Fibroblast of lung (primary cell): ENCODE measurements around the gene TNFSF18. TPM values are rescaled to one million over a fixed set of nuclear protein-coding genes. Genes with fewer than 3 reads are reported as not detected.
"Not testable (repeated sequence)": the region's sequence is repeated elsewhere in the genome, so short reads cannot be mapped to it uniquely, and the experiment has no call there.

Experiments
- DNase-seq, 2 donors: peaks; one replicate each; pipeline versions ENCODE4 v3.0.0 to v3.0.0-alpha.2; 2010; ENCODE audit warnings: low read depth in 2 of 2
- H2AFZ ChIP-seq: 2 replicates; pipeline ENCODE4 v1.5.1; 2012; ENCODE audit warnings: low read length, control low read depth, inconsistent platforms
- H3K27ac ChIP-seq: 2 replicates; pipeline ENCODE4 v1.5.1; 2011; ENCODE audit warnings: low read length, control low read depth; ENCODE audit not compliant: insufficient read depth
- H3K27me3 ChIP-seq: 2 replicates; pipeline ENCODE4 v1.5.1; 2011; ENCODE audit warnings: mild to moderate bottlenecking, low read length; ENCODE audit not compliant: control insufficient read depth, insufficient read depth
- H3K36me3 ChIP-seq: 2 replicates; pipeline ENCODE4 v1.5.1; 2011; ENCODE audit warnings: low read length; ENCODE audit not compliant: control insufficient read depth, insufficient read depth
- H3K4me1 ChIP-seq: 2 replicates; pipeline ENCODE4 v1.5.1; 2011; ENCODE audit warnings: low read length; ENCODE audit not compliant: control insufficient read depth, insufficient read depth; ENCODE audit errors: extremely low read depth
- H3K4me2 ChIP-seq: 2 replicates; pipeline ENCODE4 v1.5.1; 2011; ENCODE audit warnings: low read length, control low read depth; ENCODE audit not compliant: insufficient read depth; ENCODE audit errors: extremely low read depth
- H3K4me3 ChIP-seq, 4 experiments: fragments of 200-600 bp in 1 of 4; sonication (generic) in 1 of 4; replicated peaks in 1 of 4; 2 replicates each; pipeline ENCODE4 v1.5.1; 2011 to 2016; ENCODE audit warnings: low read length in 4 of 4, low read depth in 3 of 4, mild to moderate bottlenecking in 3 of 4, control low read depth in 2 of 4, inconsistent platforms in 1 of 4, mixed read lengths in 1 of 4; ENCODE audit not compliant: insufficient read depth in 1 of 4; ENCODE audit errors: control extremely low read depth in 1 of 4
- H3K79me2 ChIP-seq: 2 replicates; pipeline ENCODE4 v1.5.1; 2012; ENCODE audit warnings: mild to moderate bottlenecking, low read length, inconsistent platforms; ENCODE audit not compliant: control insufficient read depth, insufficient read depth
- H3K9ac ChIP-seq: 2 replicates; pipeline ENCODE4 v1.5.1; 2011; ENCODE audit warnings: mild to moderate bottlenecking, low read length, control low read depth; ENCODE audit not compliant: insufficient read depth
- H3K9me3 ChIP-seq: 2 replicates; pipeline ENCODE4 v1.5.1; 2012; ENCODE audit warnings: low read depth, low read length; ENCODE audit not compliant: control insufficient read depth, insufficient read depth
- H4K20me1 ChIP-seq: 2 replicates; pipeline ENCODE4 v1.5.1; 2011; ENCODE audit warnings: low read length; ENCODE audit not compliant: control insufficient read depth, insufficient read depth; ENCODE audit errors: extremely low read depth
- CTCF ChIP-seq, 2 donors: IDR thresholded peaks in 1 of 2; conservative IDR thresholded peaks in 1 of 2; 1 replicate in 1 of 2; 2 replicates in 1 of 2; pipeline ENCODE4 v1.5.1; 2011 to 2012; ENCODE audit warnings: low read length in 2 of 2, control low read depth in 1 of 2, inconsistent platforms in 1 of 2, low read depth in 1 of 2, mild to moderate bottlenecking in 1 of 2
- EZH2 ChIP-seq: IDR thresholded peaks from 2 replicates; pipeline ENCODE4 v1.5.1; 2012; ENCODE audit warnings: low read length, control low read depth, mild to moderate bottlenecking; ENCODE audit errors: missing control alignments
- polyA plus RNA-seq, 2 donors: library from polyadenylated mRNA; depleted of rRNA in 1 of 2; stranded (reverse) in 1 of 2; unstranded in 1 of 2; fragments of >200 nt; gene quantifications; 2 replicates each; pipeline ENCODE4 v1.2.1, GENCODE V29; 2011 to 2012; ENCODE audit warnings: missing spikeins in 1 of 2
- total RNA-seq: library from RNA; depleted of rRNA; stranded (reverse); fragments of >200 nt; gene quantifications from 2 replicates; pipeline ENCODE4 v1.2.1, GENCODE V29; 2014

TNFSF18 gene
- total and polyA plus RNA-seq, 2 donors (not counting 1 experiment from before 2014, with no cell fraction given), result 0.33 to 5.5 TPM

GRCh38 chr1:173093691-173094445 is 43.1 kb upstream of the TNFSF18 start:
- H3K9me3 ChIP-seq, result no peaks in the 10 kb centered on the region
- no peaks in the 10 kb centered on the region for H3K36me3 ChIP-seq
- H3K4me1 ChIP-seq, result peaks cover 3% of the 10 kb centered on the region
- DNase-seq, result peak in 1 of 2 donors; percentile 39
- H3K79me2 ChIP-seq, result no peaks in the 10 kb centered on the region
- no peaks in the 10 kb centered on the region for H4K20me1 ChIP-seq
- H3K9ac ChIP-seq, result no peak overlapping the region
- no peaks in the 10 kb centered on the region for H3K27me3 ChIP-seq
- no peak overlapping the region for H3K4me2 ChIP-seq
- H3K4me3 ChIP-seq, result no peak overlapping the region
- no peak overlapping the region for H2AFZ ChIP-seq
- H3K27ac ChIP-seq, result no peak overlapping the region
- TF ChIP-seq CTCF (conservative IDR thresholded peaks at IDR 0.05 in 1 of 2, IDR thresholded peaks at IDR 0.05 in 1 of 2; ENCODE audit: low read depth in 1 of 2, low read length in 2 of 2) (no peak), EZH2 (no peak)

DNA sequence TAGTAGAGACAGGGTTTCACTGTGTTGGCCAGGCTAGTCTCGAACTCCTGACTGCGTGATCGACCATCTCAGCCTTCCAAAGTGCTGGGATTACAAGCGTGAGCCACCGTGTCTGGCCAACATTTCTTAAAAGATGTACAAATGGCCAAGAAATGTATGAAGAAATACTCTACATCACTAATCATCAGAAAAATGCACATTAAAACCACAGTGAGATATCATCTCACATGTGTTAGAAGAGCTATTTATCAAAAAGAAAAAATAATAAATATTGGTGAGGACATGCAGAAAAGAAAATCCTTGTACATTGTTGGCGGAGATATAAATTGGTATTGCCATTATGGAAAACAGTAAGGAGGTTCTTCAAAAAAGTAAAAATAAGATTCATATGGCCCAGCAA is 33.6 kb upstream of the TNFSF18 start:
- no peak overlapping the region for H2AFZ ChIP-seq
- DNase-seq, result peak in 1 of 2 donors; percentile 53
- no peaks in the 10 kb centered on the region for H3K36me3 ChIP-seq
- no peak overlapping the region for H3K4me2 ChIP-seq
- no peaks in the 10 kb centered on the region for H3K4me1 ChIP-seq
- no peaks in the 10 kb centered on the region for H3K27me3 ChIP-seq
- no peaks in the 10 kb centered on the region for H4K20me1 ChIP-seq
- no peak for TF ChIP-seq CTCF (conservative IDR thresholded peaks at IDR 0.05 in 1 of 2, IDR thresholded peaks at IDR 0.05 in 1 of 2; ENCODE audit: low read depth in 1 of 2, low read length in 2 of 2)
- TF ChIP-seq EZH2, result no peak
- H3K79me2 ChIP-seq, result no peaks in the 10 kb centered on the region
- no peaks in the 10 kb centered on the region for H3K9me3 ChIP-seq
- no peak overlapping the region for H3K27ac ChIP-seq
- no peak overlapping the region for H3K9ac ChIP-seq
- no peak overlapping the region for H3K4me3 ChIP-seq

DNA sequence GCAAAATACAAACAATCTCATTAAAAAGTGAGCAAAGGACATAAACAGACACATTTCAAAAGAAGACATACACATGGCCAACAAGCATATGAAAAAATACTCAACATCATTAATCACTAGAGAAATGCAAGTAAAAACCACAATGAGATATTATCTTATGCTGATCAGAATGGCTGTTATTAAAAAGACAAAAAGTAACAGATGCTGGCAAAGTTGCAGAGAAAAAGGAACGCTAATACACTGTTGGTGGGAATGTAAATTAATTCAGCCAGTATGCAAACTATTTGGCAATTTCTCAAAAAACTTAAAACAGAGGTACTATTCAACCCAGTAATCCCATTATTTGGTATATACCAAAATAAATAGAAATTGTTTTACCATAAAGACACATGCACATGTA is 32.2 kb upstream of the TNFSF18 start:
- Histone ChIP-seq H3K4me1 (no peaks in the 10 kb centered on the region), H3K79me2 (no peaks in the 10 kb centered on the region), H3K4me3 (no peak overlapping the region), H3K4me2 (no peak overlapping the region), H3K27ac (no peak overlapping the region), H2AFZ (no peak overlapping the region), H4K20me1 (no peaks in the 10 kb centered on the region), H3K27me3 (no peaks in the 10 kb centered on the region), H3K9me3 (no peaks in the 10 kb centered on the region), H3K9ac (no peak overlapping the region), H3K36me3 (no peaks in the 10 kb centered on the region)
- TF ChIP-seq CTCF (conservative IDR thresholded peaks at IDR 0.05 in 1 of 2, IDR thresholded peaks at IDR 0.05 in 1 of 2; ENCODE audit: low read depth in 1 of 2, low read length in 2 of 2), result no peak
- no peak for TF ChIP-seq EZH2
- DNase-seq, result no peak

- H4K20me1 ChIP-seq, H3K27me3 ChIP-seq, H3K79me2 ChIP-seq, H3K36me3 ChIP-seq, H3K4me3 ChIP-seq, H3K27ac ChIP-seq, H3K4me1 ChIP-seq, H3K9me3 ChIP-seq, H3K9ac ChIP-seq, H3K4me2 ChIP-seq, DNase-seq, H2AFZ ChIP-seq: not testable (repeated sequence)
Measured at GRCh38 chr1:173074217-173074616, 23.5 kb upstream of the TNFSF18 start.
